Pancreas (tissue), 10 donors: ENCODE measurements around the gene MRPL45. TPM values are rescaled to one million over a fixed set of nuclear protein-coding genes. Genes with fewer than 3 reads are reported as not detected.

Experiments
- ATAC-seq, 4 donors: fragments of 200-7000 bp; cut with Tn5 transposase; one replicate each; pipeline versions ENCODE4 v1.8.0 to v1.9.1; 2020; ENCODE audit warnings: mild to moderate bottlenecking in 4 of 4, moderate library complexity in 4 of 4
- DNase-seq, 6 donors: peaks; one replicate each; pipeline ENCODE4 v3.0.0-alpha.2; 2020
- FAIRE-seq: peaks from 2 replicates; lab custom pipeline; 2012; peaks lifted over from hg19 to GRCh38; lab: Jason Lieb, UNC
- H3K27ac ChIP-seq, 4 donors: fragments of 200-600 bp; sonication (generic); 1 replicate in 3 of 4; 2 replicates in 1 of 4; pipeline versions ENCODE4 v1.5.0 to v1.8.0; 2020
- H3K27me3 ChIP-seq, 4 donors: fragments of 200-600 bp; one replicate each; pipeline ENCODE4 v1.8.0; 2021
- H3K36me3 ChIP-seq, 3 donors: fragments of 200-600 bp; sonication (generic) in 1 of 3; one replicate each; pipeline versions ENCODE4 v1.5.0 to v1.8.0; 2020 to 2021
- H3K4me1 ChIP-seq, 3 donors: fragments of 200-600 bp; one replicate each; pipeline ENCODE4 v1.8.0; 2021
- H3K4me3 ChIP-seq, 4 donors: fragments of 200-600 bp; sonication (generic) in 2 of 4; one replicate each; pipeline versions ENCODE4 v1.5.0 to v1.8.0; 2020 to 2021
- H3K9me3 ChIP-seq, 4 donors: fragments of 200-600 bp; one replicate each; pipeline ENCODE4 v1.8.0; 2021
- WGBS, 2 donors: extraction: QIAGEN DNeasy Blood & Tissue Kit; methylation state at CpG; one replicate each; pipeline ENCODE4 v1.1.7; 2013; 5-methylcytosine and 5-hydroxymethylcytosine counted together
- intact Hi-C, 3 donors: fragments of 100-400 bp; cut with DNase I; formaldehyde crosslinking; loops; one replicate each; pipeline versions ENCODE4 v1.11.1 to v1.14.2; 2022
- polyA plus RNA-seq, 2 donors: library from polyadenylated mRNA; stranded (reverse); fragments of 200-250 nt; gene quantifications; one replicate each; pipeline ENCODE4 v1.2.3, GENCODE V29; 2013
- total RNA-seq, 6 donors: library from RNA; stranded (reverse); fragmentation: NEBNext Ultra II Directional in 4 of 6; extraction: Animal tissue kit (Norgen Biotek cat#: 25700) in 4 of 6; gene quantifications; one replicate each; pipeline versions ENCODE4 v1.2.1 to v1.2.4, GENCODE V29; 2021 to 2023
- TF ChIP-seq, protein P1 (sequence below), 4 donors: fragments of 200-600 bp; sonication (generic) in 3 of 4; IDR thresholded peaks; one replicate each; pipeline versions ENCODE4 v1.5.0 to v1.8.0; 2021; ENCODE audit warnings: antibody characterized with exemption in 4 of 4
- donor health status: healthy with polysubstance abuse.
- donor health status: DM: no; HTN: no; CAD: no; lungs with moderate emphysema.
- donor health status: DM: no; HTN: no; CAD: no.
- donor health status: control.
- donor health status: control.
- donor health status: Bipolar disorder and iron deficiency.
- donor health status: DM: yes; HTN: yes; CAD: no.
- donor health status: DM: no; HTN: no; CAD: no.
- donor health status: DM: no; HTN: no; CAD: no.
- donor health status: DM: yes; HTN: yes; CAD: no.

MRPL45 gene
- total and polyA plus RNA-seq, 8 donors, result 9.2 to 29.1 (median 19.5) TPM

DNA sequence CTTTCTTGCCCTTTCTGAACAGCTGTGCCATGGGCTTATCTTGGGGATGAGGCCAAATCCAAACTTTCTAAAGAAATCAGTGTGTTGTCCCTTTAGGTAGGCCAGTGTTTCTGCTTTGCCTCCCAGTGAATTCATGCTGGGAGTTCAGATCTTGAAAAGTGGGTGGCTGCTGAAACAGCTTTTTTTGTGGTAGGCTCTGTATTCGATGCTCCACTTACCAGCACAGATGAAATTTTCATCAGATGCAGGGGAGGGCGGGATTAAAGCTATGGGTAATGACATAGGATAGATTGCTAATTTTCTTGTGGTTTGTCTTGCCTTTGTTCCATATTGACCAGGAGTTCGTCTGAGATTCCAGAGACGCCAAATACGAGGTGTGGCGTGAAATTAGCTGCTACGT lies 57.5 kb downstream of the MRPL45 start:
- Histone ChIP-seq H3K4me3 (peak overlapping the region in 1 of 4 donors; percentile 89), H3K27me3 (no peaks in the 10 kb centered on the region), H3K4me1 (peaks cover 15 to 31% (median 22%) of the 10 kb centered on the region in 3 donors), H3K36me3 (no peaks in the 10 kb centered on the region), H3K27ac (no peak overlapping the region), H3K9me3 (no peaks in the 10 kb centered on the region)
- intact Hi-C loops, result no loop called here
- DNase-seq, result no peak
- no peak for FAIRE-seq
- ATAC-seq, result no peak
- TF ChIP-seq, protein P1, sequence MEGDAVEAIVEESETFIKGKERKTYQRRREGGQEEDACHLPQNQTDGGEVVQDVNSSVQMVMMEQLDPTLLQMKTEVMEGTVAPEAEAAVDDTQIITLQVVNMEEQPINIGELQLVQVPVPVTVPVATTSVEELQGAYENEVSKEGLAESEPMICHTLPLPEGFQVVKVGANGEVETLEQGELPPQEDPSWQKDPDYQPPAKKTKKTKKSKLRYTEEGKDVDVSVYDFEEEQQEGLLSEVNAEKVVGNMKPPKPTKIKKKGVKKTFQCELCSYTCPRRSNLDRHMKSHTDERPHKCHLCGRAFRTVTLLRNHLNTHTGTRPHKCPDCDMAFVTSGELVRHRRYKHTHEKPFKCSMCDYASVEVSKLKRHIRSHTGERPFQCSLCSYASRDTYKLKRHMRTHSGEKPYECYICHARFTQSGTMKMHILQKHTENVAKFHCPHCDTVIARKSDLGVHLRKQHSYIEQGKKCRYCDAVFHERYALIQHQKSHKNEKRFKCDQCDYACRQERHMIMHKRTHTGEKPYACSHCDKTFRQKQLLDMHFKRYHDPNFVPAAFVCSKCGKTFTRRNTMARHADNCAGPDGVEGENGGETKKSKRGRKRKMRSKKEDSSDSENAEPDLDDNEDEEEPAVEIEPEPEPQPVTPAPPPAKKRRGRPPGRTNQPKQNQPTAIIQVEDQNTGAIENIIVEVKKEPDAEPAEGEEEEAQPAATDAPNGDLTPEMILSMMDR (IDR thresholded peaks at IDR 0.05), result no peak
- WGBS, 2 donors, result 56 to 68% methylated on average over 7 of the region's 7 CpGs

DNA sequence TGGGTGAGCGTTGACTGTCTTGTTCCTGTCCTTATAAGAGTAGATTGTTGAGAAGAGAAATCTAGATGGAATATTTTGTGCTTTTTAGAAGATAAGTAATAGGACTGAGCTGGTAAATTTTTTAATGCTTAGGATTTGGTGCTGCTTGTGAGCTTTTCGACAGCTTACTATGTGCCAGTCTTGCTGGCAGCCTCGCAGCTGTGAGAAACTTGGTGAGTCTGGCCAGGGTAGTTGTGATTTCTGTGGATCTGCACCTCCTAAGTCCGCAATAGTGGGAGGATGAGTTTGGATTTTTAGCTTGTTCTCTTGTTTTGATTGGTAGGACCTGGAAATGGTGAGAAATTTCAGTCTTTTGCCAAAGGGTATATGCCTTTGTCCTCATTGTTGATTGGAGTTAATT lies 58.3 kb downstream of the MRPL45 start:
- FAIRE-seq (no peak), DNase-seq (no peak), ATAC-seq (no peak)
- Histone ChIP-seq H3K36me3 (no peaks in the 10 kb centered on the region), H3K4me1 (peaks cover 15 to 31% (median 22%) of the 10 kb centered on the region in 3 donors), H3K9me3 (no peaks in the 10 kb centered on the region), H3K4me3 (no peak overlapping the region), H3K27ac (no peak overlapping the region), H3K27me3 (no peaks in the 10 kb centered on the region)
- intact Hi-C loops, result no loop called here
- TF ChIP-seq, protein P1 (IDR thresholded peaks at IDR 0.05), result no peak
- 71 to 84% methylated on average over 4 of the region's 4 CpGs for WGBS, 2 donors

DNA sequence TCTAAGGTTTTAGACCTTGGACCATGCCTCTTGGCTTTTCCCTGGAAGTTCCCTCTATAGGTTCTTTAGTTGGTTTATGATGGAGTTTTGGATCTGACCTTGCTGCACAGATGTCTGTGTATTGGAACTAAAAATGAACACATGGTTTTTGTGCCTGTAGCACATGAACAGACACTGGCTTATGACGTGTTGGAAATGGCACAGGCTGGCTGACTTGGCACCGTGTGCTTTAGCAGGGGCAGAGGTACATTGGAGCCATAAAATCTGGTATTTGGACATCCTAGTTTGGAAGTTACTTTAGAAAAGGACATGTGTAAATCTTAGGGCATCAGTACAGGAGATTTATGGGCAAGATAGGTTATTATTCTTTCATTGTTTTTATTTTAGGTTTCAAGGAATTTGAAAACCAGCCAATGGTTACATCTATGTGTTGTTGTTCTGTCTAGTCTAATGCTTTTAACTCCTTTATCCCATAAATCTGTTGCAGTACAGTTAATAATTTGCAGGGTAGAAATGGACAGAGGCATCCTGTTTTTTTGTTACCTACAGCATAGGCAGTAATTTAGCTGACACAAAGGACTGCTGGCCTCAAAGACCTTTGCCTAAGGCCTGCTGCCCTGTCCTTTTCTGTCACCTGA lies 60.6 kb downstream of the MRPL45 start:
- no peaks in the 10 kb centered on the region for H3K9me3 ChIP-seq
- WGBS, 2 donors, result 8 to 10% methylated on average over 2 of the region's 2 CpGs
- H3K27ac ChIP-seq, result no peak overlapping the region
- H3K36me3 ChIP-seq, result peaks cover 0 to 3% (median 0%) of the 10 kb centered on the region in 3 donors
- TF ChIP-seq, protein P1 (IDR thresholded peaks at IDR 0.05), result no peak
- no peak for FAIRE-seq
- intact Hi-C loops, result no loop called here
- H3K4me1 ChIP-seq, result peaks cover 15 to 25% (median 17%) of the 10 kb centered on the region in 3 donors
- H3K27me3 ChIP-seq, result no peaks in the 10 kb centered on the region
- ATAC-seq, result peak in 3 of 4 donors; percentile 32 to 45 (median 37)
- DNase-seq, result no peak
- H3K4me3 ChIP-seq, result no peak overlapping the region

DNA sequence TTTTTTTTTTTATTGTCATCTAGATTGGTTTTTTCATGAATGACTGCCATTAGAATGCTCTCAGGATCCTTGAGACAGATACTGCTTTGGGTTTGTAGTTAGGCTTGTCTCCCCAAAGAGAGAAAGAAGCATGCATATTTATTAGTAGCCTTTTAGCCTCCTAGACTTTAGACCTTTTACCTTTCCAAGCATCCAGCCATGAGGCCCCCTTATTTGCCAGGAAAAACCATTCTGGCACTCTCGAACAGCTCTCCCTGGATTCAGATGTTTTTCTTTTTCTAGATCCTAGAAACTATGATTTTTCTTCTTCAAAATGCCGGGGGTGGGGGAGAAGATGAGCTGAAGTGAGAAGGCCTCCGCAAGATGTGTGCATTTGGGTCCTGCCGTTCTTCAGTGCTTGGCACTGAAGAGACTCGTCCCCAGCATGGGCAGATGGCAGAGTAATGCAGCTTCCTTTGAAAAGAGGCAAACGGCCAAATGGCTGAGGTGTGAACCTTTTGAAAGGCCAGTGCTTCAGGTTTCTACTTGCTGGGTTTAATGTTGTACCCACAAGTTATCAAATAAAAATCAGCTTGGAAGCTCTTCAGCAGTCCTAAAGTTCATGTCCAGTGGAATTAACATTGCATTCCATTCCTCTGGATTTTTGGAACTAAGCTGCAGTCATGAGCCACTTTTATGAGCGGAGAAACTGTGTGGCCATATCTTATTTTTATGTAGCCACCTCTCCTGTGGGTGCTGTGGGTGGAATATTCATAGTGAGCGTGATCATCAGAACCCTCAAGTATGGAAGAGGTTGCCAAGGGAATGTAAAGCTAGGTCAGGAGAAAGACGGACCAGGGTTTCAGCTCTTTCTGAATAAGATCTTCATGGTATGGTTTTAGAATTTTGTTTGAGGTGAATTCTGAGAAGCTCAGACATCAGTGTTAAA lies 61.9 kb downstream of the MRPL45 start:
- Histone ChIP-seq H3K4me3 (no peak overlapping the region), H3K9me3 (no peaks in the 10 kb centered on the region), H3K27ac (no peak overlapping the region), H3K27me3 (no peaks in the 10 kb centered on the region), H3K36me3 (peaks cover 0 to 3% (median 0%) of the 10 kb centered on the region in 3 donors), H3K4me1 (peaks cover 12 to 18% (median 17%) of the 10 kb centered on the region in 3 donors)
- DNase-seq, result no peak
- no peak for FAIRE-seq
- intact Hi-C loops, result no loop called here
- WGBS, 2 donors, result 69 to 75% methylated on average over 9 of the region's 9 CpGs
- peak in 1 of 4 donors; percentile 12 for ATAC-seq
- TF ChIP-seq, protein P1 (IDR thresholded peaks at IDR 0.05), result no peak
